ENCODE data around the gene SLX4IP.

Gene SLX4IP

DNA sequence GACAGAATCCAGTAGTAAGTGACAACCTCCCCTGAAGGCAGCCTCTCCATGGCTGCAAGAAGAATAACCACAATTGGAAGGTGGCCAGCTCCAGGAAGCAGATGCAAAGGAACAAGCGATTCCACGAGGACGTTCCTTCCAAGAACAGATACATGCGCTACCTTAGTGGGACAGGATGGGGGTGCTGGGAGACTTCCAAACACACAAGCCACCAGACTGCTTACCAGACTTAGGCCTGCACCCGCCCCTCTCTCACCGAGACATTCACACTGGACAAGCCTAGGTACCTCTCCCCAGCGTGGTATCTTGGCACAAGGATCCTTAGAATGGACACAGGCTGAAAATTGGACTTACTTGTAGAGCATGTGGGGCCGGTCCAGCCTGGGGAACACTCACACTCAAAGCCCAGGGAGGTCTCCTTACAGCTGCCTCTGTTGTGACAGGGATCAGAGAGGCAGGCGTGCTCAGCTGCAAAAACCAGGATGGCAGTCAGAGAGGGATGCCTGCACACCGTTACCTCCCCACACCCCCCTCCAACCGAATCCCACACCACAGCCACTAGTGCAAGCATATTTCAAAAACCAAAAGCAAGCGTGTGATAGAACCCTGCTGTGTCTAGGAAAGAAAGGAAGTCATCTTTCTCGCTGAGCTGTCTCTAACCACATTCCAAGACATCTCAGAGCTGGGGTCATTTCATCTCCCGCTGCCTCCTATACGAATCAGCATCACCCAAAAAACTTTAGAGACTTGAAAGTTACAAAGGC is 216.3 kb downstream of the SLX4IP start:
- no peak for DNase-seq (ENCODE audit: low read depth)

GRCh38 chr20:10652185-10652584 is 217.1 kb downstream of the SLX4IP start:
- no peak for DNase-seq (ENCODE audit: low read depth)

DNA sequence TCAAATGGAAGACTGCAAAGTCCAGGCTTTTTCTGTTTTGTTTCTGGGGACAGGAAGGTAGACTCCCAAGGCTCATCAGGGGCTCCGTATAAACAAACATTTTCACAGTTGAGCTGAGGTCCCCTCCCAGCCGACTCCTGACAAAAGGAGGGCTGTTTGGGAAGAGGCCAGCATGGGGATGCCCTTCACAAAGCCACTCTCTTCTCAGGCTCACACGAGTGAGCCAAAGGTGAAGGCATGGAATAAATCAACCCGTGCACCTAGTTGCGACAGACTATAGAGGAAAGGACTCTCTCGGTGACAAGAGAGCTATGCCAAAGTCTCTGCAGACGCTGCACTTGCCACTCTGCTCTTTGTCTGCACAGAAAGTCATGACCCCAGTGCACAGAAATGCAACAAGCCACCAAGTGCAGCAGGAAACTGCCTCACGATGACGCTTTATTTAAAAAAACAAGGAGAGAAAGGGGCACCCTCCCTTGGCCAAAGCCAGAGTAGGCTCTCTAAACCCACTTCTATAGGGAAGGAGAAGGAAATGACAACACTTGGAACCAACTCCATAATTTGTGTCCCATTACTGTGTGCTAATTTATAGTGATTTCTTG is 217.7 kb downstream of the SLX4IP start:
- DNase-seq (ENCODE audit: low read depth) = no peak

- DNase-seq (ENCODE audit: low read depth) = no peak
Measured at GRCh38 chr20:10653599-10654249, 218.6 kb downstream of the SLX4IP start.

DNA sequence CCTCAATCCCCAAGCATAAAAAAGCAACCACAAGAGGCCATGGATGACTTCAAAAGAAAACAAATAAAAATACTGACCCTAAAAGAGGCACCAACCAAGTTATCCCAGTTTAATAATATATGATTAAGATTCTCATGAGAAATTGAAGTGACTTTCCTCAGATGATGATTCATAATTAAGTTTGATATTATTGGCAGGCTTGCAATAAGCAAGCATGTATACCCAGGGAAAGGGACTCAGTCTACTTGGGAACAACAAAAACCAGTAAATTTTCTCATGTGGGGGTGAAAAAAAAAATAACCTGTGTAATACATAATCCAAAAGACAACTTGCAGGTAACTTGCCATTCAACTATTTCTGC is 219.1 kb downstream of the SLX4IP start:
- DNase-seq (ENCODE audit: low read depth) = no peak

- no peak for DNase-seq (ENCODE audit: low read depth)
Measured at GRCh38 chr20:10654630-10655029, 219.5 kb downstream of the SLX4IP start.

GRCh38 chr20:10655720-10656669 is 220.9 kb downstream of the SLX4IP start:
- DNase-seq (ENCODE audit: low read depth) = no peak

- DNase-seq (ENCODE audit: low read depth) = no peak
Measured at GRCh38 chr20:10657453-10657852, 222.3 kb downstream of the SLX4IP start.

- no peak for DNase-seq (ENCODE audit: low read depth)
Measured at GRCh38 chr20:10658051-10658823, 223.1 kb downstream of the SLX4IP start.

DNA sequence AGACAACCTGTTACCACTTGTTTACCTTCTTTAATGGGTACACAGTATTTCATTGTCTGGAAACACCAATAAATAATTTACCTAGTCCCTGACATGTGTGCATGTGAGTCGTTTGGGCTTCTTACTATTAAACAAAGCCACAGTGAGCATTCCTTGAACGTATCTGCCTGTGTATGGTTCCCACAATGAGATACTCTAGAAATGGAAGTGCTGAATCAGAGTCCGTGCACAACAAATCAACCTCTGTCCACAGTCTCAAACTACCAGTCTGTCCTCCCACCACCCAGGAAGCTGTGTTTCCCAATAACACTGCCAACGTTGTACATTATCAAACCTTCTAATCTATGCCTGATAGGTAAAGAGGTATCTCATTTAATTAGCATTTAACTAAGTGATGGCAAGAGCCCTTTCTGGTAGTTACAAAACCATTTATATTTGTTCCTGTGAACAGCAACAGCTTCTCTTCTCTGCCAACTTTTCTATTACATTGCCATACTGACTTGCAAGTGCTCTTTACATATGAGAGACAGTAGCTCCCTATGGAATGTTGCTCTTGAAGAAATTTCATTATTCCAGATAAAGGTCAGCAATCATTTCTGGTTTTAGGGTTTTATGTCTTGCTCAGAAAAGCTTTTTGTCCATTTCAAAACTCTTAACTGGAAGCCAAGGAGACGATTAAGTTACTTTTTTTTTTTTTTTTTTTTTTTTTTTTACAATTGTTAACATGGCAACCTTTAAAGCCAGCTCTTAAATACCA is 223.9 kb downstream of the SLX4IP start:
- no peak for DNase-seq (ENCODE audit: low read depth)

DNA sequence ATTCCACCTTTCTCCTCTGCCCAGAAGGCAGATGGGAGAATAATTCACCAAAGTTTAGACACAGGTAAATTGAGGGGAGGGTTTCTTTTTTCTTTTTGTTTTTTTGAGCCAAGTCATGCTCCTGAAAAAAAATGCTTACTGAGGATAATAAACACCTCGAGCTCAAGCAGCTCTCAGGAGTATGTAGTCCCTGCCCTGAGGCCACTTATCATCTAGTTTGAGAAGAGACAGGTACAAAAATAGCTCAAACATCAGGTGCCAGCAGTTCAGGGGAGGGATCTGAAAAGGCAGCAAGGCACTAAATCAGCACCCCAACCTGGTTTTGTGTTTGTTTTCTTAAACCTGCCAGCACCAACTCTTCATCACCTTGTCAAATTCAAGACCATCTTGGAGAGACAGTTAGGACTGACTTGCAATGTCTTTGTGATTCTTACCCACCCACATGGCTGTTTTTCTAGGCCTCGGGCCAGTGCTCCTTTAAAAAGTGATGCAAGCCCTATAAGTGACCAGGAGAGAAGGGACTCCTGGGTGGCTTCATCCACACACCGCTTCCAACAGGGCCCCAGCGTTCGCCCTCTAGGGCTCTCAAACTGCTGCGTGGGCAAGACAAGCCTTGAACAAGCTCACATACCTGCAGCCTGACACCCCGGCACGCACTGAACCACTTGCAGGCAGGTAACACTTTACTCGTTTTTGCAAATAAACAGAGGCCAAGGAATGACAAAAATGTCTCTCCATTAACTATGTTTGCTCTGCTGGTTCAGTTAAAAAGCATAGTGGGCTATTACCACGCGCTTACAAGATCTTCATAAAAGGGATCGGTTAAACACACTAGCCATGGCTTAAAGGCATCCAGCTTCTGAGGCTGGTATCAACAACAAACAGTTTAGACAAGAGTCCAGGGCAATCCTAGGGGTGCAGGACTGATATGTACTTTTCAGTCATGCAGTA is 224.8 kb downstream of the SLX4IP start:
- DNase-seq (ENCODE audit: low read depth) = no peak

DNA sequence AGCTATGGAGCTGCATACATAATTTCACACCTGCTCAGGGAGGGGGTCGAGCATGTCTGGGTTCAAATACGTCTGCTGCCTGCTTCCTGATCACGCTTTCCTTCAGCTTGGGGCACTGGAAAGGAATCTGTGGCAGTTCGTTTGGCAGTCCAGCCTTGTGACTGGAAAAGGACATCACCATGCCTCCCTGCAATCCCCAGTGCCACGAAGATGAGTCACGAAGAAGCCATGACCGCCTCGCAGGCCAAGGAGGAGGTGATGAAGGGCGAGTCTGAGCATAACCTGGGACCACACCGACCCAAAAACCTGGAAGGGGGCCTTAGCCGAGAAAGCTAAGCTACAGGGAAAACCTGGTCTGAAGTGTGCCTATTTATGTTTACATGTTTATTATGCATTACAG is 225.6 kb downstream of the SLX4IP start:
- no peak for DNase-seq (ENCODE audit: low read depth)

GRCh38 chr20:10661261-10661660 is 226.2 kb downstream of the SLX4IP start:
- no peak for DNase-seq (ENCODE audit: low read depth)

DNA sequence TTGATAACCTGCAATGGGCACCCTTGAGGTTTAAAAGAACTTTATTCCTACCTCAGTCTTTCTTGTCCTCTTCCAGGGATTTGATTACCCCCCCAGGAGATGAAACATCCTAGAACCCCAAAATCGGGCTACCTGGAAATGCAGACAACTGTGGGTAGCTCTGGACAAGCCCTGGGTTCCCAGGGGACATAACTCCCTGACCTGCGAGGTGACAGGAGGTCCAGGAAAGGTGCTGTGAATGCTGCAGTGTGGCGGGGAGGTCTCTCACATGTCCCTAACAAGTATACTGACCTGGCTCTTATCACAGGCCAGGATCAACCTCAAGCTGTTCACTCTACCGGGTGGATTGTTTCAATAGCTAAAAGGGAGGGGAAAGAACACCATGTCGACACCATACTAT is 227.0 kb downstream of the SLX4IP start:
- no peak for DNase-seq (ENCODE audit: low read depth)

DNA sequence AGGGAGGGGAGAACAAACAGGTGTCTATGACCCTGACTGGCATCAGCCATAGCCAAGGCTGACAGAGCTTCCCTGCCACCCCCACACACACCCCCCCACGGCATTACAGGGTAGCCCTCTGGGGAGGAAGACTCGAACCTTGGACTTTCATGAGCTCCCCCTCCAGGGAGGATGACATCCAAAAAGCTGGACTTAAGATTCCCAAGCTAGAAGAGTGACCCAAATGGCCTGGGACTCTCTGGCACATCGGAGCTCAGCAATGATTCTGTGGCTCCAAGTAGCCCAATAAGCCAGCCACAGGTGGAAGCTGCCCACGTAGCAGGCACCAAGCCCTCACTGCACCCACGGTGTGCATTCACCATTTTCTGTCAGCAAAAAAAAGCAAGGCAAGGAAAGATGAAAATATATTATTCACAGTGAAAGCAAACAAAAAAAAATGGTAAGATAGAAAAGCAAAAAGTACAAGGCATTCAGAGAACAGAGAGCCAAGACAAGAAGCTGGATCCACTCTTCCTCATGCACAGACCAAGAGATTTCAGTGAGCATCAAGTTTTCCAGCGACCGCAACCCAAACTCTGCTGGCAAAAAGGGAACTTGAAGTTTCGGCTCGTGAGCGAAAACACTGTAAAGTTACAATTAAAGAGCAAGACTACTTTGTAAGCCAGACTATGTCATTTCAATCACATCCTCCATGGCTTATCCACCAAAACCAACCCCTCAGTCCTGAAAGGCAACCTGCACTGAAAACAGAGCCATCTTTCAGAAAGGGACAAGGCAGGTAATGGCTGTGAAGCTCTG is 227.8 kb downstream of the SLX4IP start:
- no peak for DNase-seq (ENCODE audit: low read depth)

- DNase-seq (ENCODE audit: low read depth) = no peak
Measured at GRCh38 chr20:10663756-10664155, 228.7 kb downstream of the SLX4IP start.

DNA sequence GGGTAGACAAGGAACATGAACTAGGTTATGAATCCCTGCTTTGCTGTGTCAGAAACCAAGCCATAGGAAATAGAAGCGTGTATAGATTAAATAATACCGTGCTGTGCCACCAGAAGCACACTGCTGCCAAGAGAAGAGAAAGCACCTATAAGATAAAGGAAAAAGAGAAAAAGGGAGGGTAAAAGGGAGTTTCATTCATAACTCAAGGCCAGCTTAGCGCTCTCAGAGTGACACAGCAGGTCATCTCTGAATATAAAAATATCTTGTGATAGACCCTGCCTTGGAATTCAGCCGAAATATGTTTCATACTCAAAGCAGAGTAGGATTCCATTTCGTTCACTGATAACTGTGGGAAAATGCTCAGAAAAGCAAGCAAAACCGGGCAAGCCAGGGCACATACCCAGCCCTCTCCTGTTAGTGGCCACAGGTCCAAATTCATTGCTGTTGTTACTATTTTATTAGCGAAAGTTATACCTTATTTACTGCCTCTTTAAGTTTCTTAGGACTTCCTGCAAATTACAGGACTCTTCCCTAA is 230.0 kb downstream of the SLX4IP start:
- DNase-seq (ENCODE audit: low read depth) = no peak

GRCh38 chr20:10665791-10666190 is 230.7 kb downstream of the SLX4IP start:
- no peak for DNase-seq (ENCODE audit: low read depth)
